ENCODE results near the gene CTNNA2.

The CTNNA2 gene

DNA sequence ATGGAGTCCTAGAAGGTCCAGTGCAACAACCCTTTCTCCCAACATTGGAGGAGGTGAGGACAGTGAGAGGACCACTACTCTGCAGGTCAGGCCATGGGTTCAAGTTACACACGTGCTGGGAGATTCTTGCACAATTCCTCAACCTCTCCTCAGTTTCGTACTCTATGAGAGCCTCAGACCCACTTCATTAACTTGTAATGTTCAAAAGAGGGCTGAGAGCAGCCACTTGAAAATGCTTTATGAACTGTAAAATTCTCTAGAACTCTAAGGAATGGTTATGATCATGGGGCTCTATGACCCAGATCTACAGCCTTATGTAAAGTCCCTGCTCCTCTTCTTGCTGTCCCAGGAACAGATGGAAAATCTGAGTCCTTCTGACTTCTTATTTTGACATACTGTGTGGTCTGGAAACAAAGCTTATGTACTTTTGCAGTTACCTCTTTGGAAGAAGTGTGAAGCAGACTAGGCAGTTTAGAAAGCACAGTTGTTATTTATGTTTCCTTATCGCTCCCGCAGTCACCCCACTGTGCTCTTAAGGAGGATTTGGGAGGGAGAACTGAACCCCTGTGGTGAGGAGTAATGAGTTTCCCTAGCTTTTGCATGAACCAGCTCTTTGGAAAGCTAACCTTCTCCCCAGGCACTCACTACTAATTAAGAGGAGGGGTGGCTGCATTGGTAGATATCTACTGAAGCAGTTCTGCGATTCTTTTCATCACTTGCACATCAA, 495.1 kb downstream of the CTNNA2 start:
- no peak for DNase-seq (ENCODE audit: extremely low read depth, low read depth)

GRCh38 chr2:80008596-80008995, 495.7 kb downstream of the CTNNA2 start:
- no peak for TF ChIP-seq CTCF (IDR thresholded peaks at IDR 0.05; ENCODE audit: low read depth, low read length)
- DNase-seq (ENCODE audit: extremely low read depth, low read depth), result no peak

More for the DNA sequence above, 495.1 kb downstream of the CTNNA2 start:
- TF ChIP-seq CTCF (IDR thresholded peaks at IDR 0.05; ENCODE audit: low read depth, low read length), result no peak

DNA sequence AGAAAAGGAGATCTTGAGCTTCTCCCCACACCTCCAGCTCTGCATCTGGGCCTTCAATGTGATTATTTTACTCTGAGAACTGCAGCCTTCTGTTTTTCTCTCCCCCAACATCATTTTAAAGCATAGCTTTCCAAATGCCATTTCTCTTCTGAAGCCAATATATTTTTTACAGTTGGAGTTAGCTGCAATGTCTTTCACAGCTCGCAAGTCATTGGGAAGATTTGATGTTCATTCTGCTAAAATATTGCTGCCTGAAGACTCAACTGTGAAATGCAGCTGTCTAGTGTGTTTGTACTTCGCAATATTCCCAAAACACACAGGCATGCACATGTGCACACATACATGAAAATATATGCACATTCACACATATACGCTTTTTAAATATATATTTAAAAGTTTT, 496.4 kb downstream of the CTNNA2 start:
- TF ChIP-seq CTCF (IDR thresholded peaks at IDR 0.05; ENCODE audit: low read depth, low read length), result no peak
- DNase-seq (ENCODE audit: extremely low read depth, low read depth), result no peak

DNA sequence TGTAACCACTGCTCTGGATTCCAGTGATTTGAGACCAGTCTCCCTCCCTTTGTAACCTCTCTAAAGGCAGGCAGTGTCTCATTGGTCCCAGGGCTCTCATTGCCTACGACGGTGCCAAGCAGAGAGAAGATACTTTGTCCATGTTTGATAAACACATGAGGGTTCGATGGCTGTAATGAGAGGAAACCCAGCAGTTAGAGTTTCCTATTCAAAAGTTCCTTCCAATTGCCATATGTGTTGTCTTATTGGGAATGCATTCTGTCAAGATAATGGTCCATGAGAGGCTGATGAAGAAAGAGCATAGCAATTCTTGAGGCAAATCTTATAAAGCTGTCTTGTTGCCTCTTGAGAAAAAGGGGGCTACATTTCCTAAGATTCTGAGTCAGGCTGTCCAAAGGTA, 499.2 kb downstream of the CTNNA2 start:
- TF ChIP-seq CTCF (IDR thresholded peaks at IDR 0.05; ENCODE audit: low read depth, low read length), result no peak
- no peak for DNase-seq (ENCODE audit: extremely low read depth, low read depth)

DNA sequence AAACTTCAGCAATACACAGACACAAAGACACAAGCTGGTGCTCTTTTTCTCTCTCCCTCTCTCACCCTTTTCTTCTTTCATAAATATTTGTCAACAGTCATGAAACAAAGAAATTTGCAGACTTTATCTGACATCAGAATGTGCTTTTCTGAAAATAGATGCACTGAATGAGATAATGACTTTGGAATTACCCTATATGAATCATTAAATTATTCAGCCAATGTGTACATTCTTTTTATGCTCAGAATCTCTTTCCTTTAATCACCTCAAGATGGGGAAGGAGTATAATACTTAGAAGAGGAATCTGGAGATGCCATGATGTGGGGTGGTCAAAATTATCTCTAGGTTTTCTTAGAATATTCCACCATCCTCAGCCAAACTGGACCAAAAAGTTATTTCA, 501.8 kb downstream of the CTNNA2 start:
- no peak for DNase-seq (ENCODE audit: extremely low read depth, low read depth)
- TF ChIP-seq CTCF (IDR thresholded peaks at IDR 0.05; ENCODE audit: low read depth, low read length), result no peak

DNA sequence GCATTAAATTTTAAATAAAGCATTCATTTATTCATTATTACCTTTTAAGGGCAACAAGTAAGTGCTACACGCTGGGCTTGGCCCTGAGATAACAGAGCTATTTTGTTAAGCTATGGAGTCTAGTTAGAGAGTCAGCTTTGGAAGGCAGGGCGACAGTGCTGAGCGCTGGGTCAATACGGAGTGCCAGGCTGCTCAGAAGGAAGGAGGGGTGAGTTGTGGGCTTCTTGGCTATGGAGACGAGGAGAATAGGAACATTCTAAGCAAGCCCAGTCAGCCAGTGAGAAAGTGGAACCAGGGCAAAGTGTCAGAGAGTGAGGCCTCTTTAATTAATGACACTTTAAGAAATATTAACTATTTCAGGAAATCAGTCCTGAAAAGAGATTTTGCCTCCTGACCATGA, 503.3 kb downstream of the CTNNA2 start:
- no peak for TF ChIP-seq CTCF (IDR thresholded peaks at IDR 0.05; ENCODE audit: low read depth, low read length)
- no peak for DNase-seq (ENCODE audit: extremely low read depth, low read depth)

GRCh38 chr2:80019571-80020460, 507.0 kb downstream of the CTNNA2 start:
- DNase-seq (ENCODE audit: extremely low read depth, low read depth), result no peak
- no peak for TF ChIP-seq CTCF (IDR thresholded peaks at IDR 0.05; ENCODE audit: low read depth, low read length)
